Endothelial cell (in vitro differentiated cells): ENCODE data around the gene PHEX. TPM values are rescaled to one million over a fixed set of nuclear protein-coding genes. Genes with fewer than 3 reads are reported as not detected.

Experiments used
- DNase-seq: peaks from one replicate; pipeline ENCODE4 v3.0.0; 2021; ENCODE audit warnings: low spot score
- H3K27ac Mint-ChIP-seq: one replicate; pipeline ENCODE4 v1.8.0; 2021; ENCODE audit warnings: mixed read lengths, inconsistent platforms; ENCODE audit not compliant: unreplicated experiment
- H3K27me3 Mint-ChIP-seq: one replicate; pipeline ENCODE4 v1.8.0; 2021; ENCODE audit warnings: mild to moderate bottlenecking, moderate library complexity, mixed read lengths, inconsistent platforms; ENCODE audit not compliant: unreplicated experiment
- H3K36me3 Mint-ChIP-seq: one replicate; pipeline ENCODE4 v1.8.0; 2021; ENCODE audit warnings: mild to moderate bottlenecking, low read depth, mixed read lengths, inconsistent platforms; ENCODE audit not compliant: unreplicated experiment
- H3K4me1 Mint-ChIP-seq: one replicate; pipeline ENCODE4 v1.8.0; 2021; ENCODE audit warnings: mild to moderate bottlenecking, mixed read lengths, inconsistent platforms; ENCODE audit not compliant: unreplicated experiment
- H3K4me3 Mint-ChIP-seq: one replicate; pipeline ENCODE4 v1.8.0; 2021; ENCODE audit warnings: mild to moderate bottlenecking, mixed read lengths, inconsistent platforms; ENCODE audit not compliant: unreplicated experiment
- H3K9me3 Mint-ChIP-seq: one replicate; pipeline ENCODE4 v1.8.0; 2021; ENCODE audit warnings: mixed read lengths, inconsistent platforms; ENCODE audit not compliant: unreplicated experiment
- CTCF ChIP-seq: fragments of 200-600 bp; sonication (generic); IDR thresholded peaks from one replicate; pipeline ENCODE4 v1.5.0; 2021; ENCODE audit warnings: antibody characterized with exemption; ENCODE audit not compliant: unreplicated experiment
- total RNA-seq: library from RNA; stranded (reverse); fragmentation: NEBNext Ultra II Directional; extraction: Animal tissue kit (Norgen Biotek cat#: 25700); gene quantifications from one replicate; pipeline ENCODE4 v1.2.1, GENCODE V29; 2021; ENCODE audit not compliant: unreplicated experiment

Gene PHEX
- total RNA-seq, 1 donor from 2014 or later = 0.46 TPM

GRCh38 chrX:22202251-22202650, 170.1 kb downstream of the PHEX start:
- Mint-ChIP-seq H3K36me3 (no peaks in the 10 kb centered on the region), H3K4me3 (no peak overlapping the region), H3K27ac (no peak overlapping the region), H3K27me3 (no peaks in the 10 kb centered on the region), H3K9me3 (no peaks in the 10 kb centered on the region), H3K4me1 (no peaks in the 10 kb centered on the region)
- TF ChIP-seq CTCF = no peak
- DNase-seq = no peak

GRCh38 chrX:22203186-22203585, 171.1 kb downstream of the PHEX start:
- no peak for DNase-seq
- no peaks in the 10 kb centered on the region for H3K36me3 Mint-ChIP-seq
- no peak overlapping the region for H3K4me3 Mint-ChIP-seq

GRCh38 chrX:22206781-22207180, 174.7 kb downstream of the PHEX start:
- no peak for DNase-seq
- Mint-ChIP-seq H3K27me3 (no peaks in the 10 kb centered on the region), H3K4me3 (no peak overlapping the region), H3K27ac (no peak overlapping the region), H3K4me1 (no peaks in the 10 kb centered on the region), H3K9me3 (no peaks in the 10 kb centered on the region), H3K36me3 (no peaks in the 10 kb centered on the region)
- TF ChIP-seq CTCF = no peak

More at GRCh38 chrX:22203186-22203585, 171.1 kb downstream of the PHEX start:
- Mint-ChIP-seq H3K27me3 (no peaks in the 10 kb centered on the region), H3K4me1 (no peaks in the 10 kb centered on the region), H3K9me3 (no peaks in the 10 kb centered on the region), H3K27ac (no peak overlapping the region)
- no peak for TF ChIP-seq CTCF

- Mint-ChIP-seq H3K36me3 (no peaks in the 10 kb centered on the region), H3K4me1 (no peaks in the 10 kb centered on the region)
- no peak for DNase-seq
Observed at GRCh38 chrX:22220941-22221340, 188.8 kb downstream of the PHEX start.

GRCh38 chrX:22234380-22234779, 202.3 kb downstream of the PHEX start:
- Mint-ChIP-seq H3K4me3 (no peak overlapping the region), H3K36me3 (no peaks in the 10 kb centered on the region), H3K9me3 (no peaks in the 10 kb centered on the region), H3K27me3 (peaks cover 2% of the 10 kb centered on the region), H3K4me1 (peaks cover 4% of the 10 kb centered on the region), H3K27ac (no peak overlapping the region)
- no peak for DNase-seq
- no peak for TF ChIP-seq CTCF

More at GRCh38 chrX:22220941-22221340, 188.8 kb downstream of the PHEX start:
- Mint-ChIP-seq H3K27me3 (no peaks in the 10 kb centered on the region), H3K4me3 (no peak overlapping the region), H3K27ac (no peak overlapping the region), H3K9me3 (no peaks in the 10 kb centered on the region)
- TF ChIP-seq CTCF = no peak
